NB4 (cell line): ENCODE data around the gene ASB4.

ENCODE experiments used
- DNase-seq: peaks from one replicate; pipeline ENCODE4 v3.0.0; 2010; ENCODE audit warnings: low read depth
- H3K4me3 ChIP-seq: one replicate; pipeline ENCODE4 v1.5.1; 2011; ENCODE audit warnings: mild to moderate bottlenecking, low read depth, low read length, moderate library complexity
- MYC ChIP-seq: IDR thresholded peaks from 2 replicates; pipeline ENCODE4 v1.6.1; 2011; ENCODE audit warnings: low read depth, low read length
- POLR2A ChIP-seq: IDR thresholded peaks from 2 replicates; pipeline ENCODE4 v1.6.1; 2011; ENCODE audit warnings: mild to moderate bottlenecking; ENCODE audit not compliant: insufficient read length; ENCODE audit errors: extremely low read depth
- TF ChIP-seq, protein P1 (sequence below): IDR thresholded peaks from 2 replicates; pipeline ENCODE4 v1.6.1; 2011; ENCODE audit warnings: low read depth, low read length
- TF ChIP-seq, protein P2 (sequence below): IDR thresholded peaks from one replicate; pipeline ENCODE4 v1.5.1; 2012; ENCODE audit warnings: low read depth, low read length

The ASB4 gene

DNA sequence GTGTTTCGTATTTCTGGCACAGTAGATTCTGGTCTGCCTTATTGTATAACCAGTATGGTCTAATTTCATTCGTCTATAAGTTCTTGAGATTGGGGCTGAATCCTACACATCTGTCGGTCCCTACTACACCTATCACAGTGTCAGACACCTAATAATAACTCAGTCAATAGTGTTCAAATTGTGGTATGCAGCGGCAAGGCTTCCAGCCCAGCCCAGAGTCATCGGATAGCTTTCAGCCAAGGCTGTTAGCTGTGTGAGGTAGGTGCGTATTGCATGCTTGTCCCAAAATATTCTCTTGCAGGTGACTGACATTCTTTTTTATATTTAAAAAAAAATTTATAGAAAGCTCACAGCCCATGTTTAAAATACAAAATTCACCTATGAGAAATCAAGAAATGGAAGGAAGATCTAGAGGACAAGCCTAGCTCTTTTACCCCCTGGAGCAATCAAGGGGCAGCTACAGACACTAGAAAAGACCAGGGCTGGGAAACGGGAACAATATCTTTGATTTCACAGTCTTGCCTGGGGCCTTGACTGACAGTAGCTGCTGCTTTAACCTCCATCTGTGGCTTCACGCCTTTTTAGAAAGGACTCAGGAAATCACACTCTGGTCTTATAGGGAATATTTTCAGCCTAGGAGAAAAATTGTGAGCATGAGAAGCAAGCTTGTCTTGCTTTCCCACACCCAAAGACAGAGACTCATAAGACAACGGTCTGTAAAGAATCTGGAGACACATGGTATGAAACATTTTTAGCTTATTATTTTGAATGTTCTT is 9.5 kb upstream of the ASB4 start:
- DNase-seq: no peak
- H3K4me3 ChIP-seq: no peak overlapping the region
- TF ChIP-seq, protein P1, sequence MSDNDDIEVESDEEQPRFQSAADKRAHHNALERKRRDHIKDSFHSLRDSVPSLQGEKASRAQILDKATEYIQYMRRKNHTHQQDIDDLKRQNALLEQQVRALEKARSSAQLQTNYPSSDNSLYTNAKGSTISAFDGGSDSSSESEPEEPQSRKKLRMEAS: no peak
- TF ChIP-seq, protein P2, sequence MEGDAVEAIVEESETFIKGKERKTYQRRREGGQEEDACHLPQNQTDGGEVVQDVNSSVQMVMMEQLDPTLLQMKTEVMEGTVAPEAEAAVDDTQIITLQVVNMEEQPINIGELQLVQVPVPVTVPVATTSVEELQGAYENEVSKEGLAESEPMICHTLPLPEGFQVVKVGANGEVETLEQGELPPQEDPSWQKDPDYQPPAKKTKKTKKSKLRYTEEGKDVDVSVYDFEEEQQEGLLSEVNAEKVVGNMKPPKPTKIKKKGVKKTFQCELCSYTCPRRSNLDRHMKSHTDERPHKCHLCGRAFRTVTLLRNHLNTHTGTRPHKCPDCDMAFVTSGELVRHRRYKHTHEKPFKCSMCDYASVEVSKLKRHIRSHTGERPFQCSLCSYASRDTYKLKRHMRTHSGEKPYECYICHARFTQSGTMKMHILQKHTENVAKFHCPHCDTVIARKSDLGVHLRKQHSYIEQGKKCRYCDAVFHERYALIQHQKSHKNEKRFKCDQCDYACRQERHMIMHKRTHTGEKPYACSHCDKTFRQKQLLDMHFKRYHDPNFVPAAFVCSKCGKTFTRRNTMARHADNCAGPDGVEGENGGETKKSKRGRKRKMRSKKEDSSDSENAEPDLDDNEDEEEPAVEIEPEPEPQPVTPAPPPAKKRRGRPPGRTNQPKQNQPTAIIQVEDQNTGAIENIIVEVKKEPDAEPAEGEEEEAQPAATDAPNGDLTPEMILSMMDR: no peak
- TF ChIP-seq POLR2A: no peak
- no peak for TF ChIP-seq MYC

- H3K4me3 ChIP-seq: no peak overlapping the region
- peak; percentile 76 for DNase-seq
Observed at GRCh38 chr7:95476904-95477594, 8.7 kb upstream of the ASB4 start.

GRCh38 chr7:95478272-95479037 is 7.3 kb upstream of the ASB4 start:
- DNase-seq: peak; percentile 35
- no peak overlapping the region for H3K4me3 ChIP-seq
- TF ChIP-seq, protein P1: no peak
- TF ChIP-seq MYC: no peak
- TF ChIP-seq, protein P2: no peak

More at GRCh38 chr7:95476904-95477594, 8.7 kb upstream of the ASB4 start:
- TF ChIP-seq, protein P2: peak; percentile 79
- TF ChIP-seq, protein P1: peak; percentile 62
- TF ChIP-seq POLR2A (no peak), MYC (peak; percentile 52; the same call in 1 of the 2 replicates)

GRCh38 chr7:95479992-95480624 is 5.6 kb upstream of the ASB4 start:
- TF ChIP-seq MYC (no peak), POLR2A (no peak)
- TF ChIP-seq, protein P1: no peak
- TF ChIP-seq, protein P2: no peak
- H3K4me3 ChIP-seq: no peak overlapping the region
- no peak for DNase-seq
